DND-41 (cell line): ENCODE measurements around the gene DPP6.

ENCODE experiments used
- EZH2 ChIP-seq: IDR thresholded peaks from 3 replicates; pipeline ENCODE4 v1.6.1; 2012; ENCODE audit warnings: borderline replicate concordance, low read depth, mild to moderate bottlenecking, moderate library complexity, low read length, inconsistent platforms; ENCODE audit not compliant: severe bottlenecking
- TF ChIP-seq, protein P1 (sequence below): IDR thresholded peaks from 2 replicates; pipeline ENCODE4 v1.5.1; 2012; ENCODE audit warnings: borderline replicate concordance, low read length, moderate library complexity, mild to moderate bottlenecking; ENCODE audit not compliant: poor library complexity, severe bottlenecking; ENCODE audit errors: extremely low read depth

DNA sequence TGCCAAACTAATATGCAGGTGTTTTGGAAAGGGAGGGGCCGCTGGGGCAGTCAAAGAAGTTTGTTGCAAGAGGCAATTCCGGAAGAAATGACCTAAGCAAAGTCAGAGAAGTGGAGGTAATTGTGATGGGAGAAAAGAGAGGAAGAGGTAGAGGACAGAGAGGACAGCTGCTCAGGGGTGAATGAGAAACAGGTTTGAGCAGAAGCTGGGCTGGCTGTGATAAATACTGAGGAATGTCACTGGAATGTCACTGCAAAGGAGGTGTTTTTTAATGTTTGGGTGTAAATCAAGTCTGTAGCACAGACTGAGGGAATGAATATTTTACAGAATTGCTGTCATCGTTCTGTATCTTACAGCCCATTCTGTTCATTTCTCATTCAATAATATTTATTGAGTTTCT lies 207.2 kb downstream of the DPP6 start:
- TF ChIP-seq, protein P1, sequence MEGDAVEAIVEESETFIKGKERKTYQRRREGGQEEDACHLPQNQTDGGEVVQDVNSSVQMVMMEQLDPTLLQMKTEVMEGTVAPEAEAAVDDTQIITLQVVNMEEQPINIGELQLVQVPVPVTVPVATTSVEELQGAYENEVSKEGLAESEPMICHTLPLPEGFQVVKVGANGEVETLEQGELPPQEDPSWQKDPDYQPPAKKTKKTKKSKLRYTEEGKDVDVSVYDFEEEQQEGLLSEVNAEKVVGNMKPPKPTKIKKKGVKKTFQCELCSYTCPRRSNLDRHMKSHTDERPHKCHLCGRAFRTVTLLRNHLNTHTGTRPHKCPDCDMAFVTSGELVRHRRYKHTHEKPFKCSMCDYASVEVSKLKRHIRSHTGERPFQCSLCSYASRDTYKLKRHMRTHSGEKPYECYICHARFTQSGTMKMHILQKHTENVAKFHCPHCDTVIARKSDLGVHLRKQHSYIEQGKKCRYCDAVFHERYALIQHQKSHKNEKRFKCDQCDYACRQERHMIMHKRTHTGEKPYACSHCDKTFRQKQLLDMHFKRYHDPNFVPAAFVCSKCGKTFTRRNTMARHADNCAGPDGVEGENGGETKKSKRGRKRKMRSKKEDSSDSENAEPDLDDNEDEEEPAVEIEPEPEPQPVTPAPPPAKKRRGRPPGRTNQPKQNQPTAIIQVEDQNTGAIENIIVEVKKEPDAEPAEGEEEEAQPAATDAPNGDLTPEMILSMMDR = no peak
- no peak for TF ChIP-seq EZH2
